T-helper 2 cell treated with Interferon-gamma antibody and Interleukin-4, amounts not matched to agents 100 ng/mL and 5 ng/mL, for 36 hours (primary cell): ENCODE measurements around the gene MDGA2. TPM values are rescaled to one million over a fixed set of nuclear protein-coding genes. Genes with fewer than 3 reads are reported as not detected.

Experiments used
- intact Hi-C: fragments of 100-400 bp; cut with micrococcal nuclease; formaldehyde crosslinking; loops from one replicate; pipeline ENCODE4 v1.15.1; 2023
- total RNA-seq: library from RNA; stranded (reverse); gene quantifications from 2 replicates; pipeline ENCODE4 v1.2.3, GENCODE V29; 2022

The MDGA2 gene
- total RNA-seq, 1 donor from 2014 or later: not detected

- intact Hi-C loops: no loop called here
Measured at GRCh38 chr14:47490766-47491165, 184.6 kb downstream of the MDGA2 start.

- intact Hi-C loops: no loop called here
Measured at GRCh38 chr14:47490353-47490752, 185.1 kb downstream of the MDGA2 start.

- intact Hi-C loops: no loop called here
Measured at GRCh38 chr14:47485421-47485820, 190.0 kb downstream of the MDGA2 start.

GRCh38 chr14:47483449-47483848, 192.0 kb downstream of the MDGA2 start:
- intact Hi-C loops: no loop called here

- intact Hi-C loops: no loop called here
Measured at GRCh38 chr14:47471075-47471474, 204.3 kb downstream of the MDGA2 start.

GRCh38 chr14:47466916-47467315, 208.5 kb downstream of the MDGA2 start:
- intact Hi-C loops: no loop called here

GRCh38 chr14:47454025-47454424, 221.4 kb downstream of the MDGA2 start:
- intact Hi-C loops: no loop called here

- intact Hi-C loops: no loop called here
Measured at GRCh38 chr14:47447076-47447475, 228.3 kb downstream of the MDGA2 start.

- intact Hi-C loops: no loop called here
Measured at GRCh38 chr14:47442211-47442610, 233.2 kb downstream of the MDGA2 start.

- intact Hi-C loops: no loop called here
Measured at GRCh38 chr14:47439953-47440352, 235.5 kb downstream of the MDGA2 start.

GRCh38 chr14:47438650-47439140, 236.7 kb downstream of the MDGA2 start:
- intact Hi-C loops: no loop called here

GRCh38 chr14:47435331-47435965, 240.0 kb downstream of the MDGA2 start:
- intact Hi-C loops: no loop called here

- intact Hi-C loops: no loop called here
Measured at GRCh38 chr14:47427629-47428028, 247.8 kb downstream of the MDGA2 start.

GRCh38 chr14:47425302-47425701, 250.1 kb downstream of the MDGA2 start:
- intact Hi-C loops: no loop called here

- intact Hi-C loops: no loop called here
Measured at GRCh38 chr14:47422191-47422590, 253.2 kb downstream of the MDGA2 start.

GRCh38 chr14:47411523-47411922, 263.9 kb downstream of the MDGA2 start:
- intact Hi-C loops: no loop called here

- intact Hi-C loops: no loop called here
Measured at GRCh38 chr14:47392326-47392725, 283.1 kb downstream of the MDGA2 start.

GRCh38 chr14:47390831-47391504, 284.4 kb downstream of the MDGA2 start:
- intact Hi-C loops: no loop called here

GRCh38 chr14:47389535-47389934, 285.9 kb downstream of the MDGA2 start:
- intact Hi-C loops: no loop called here

GRCh38 chr14:47366006-47366405, 309.4 kb downstream of the MDGA2 start:
- intact Hi-C loops: no loop called here

GRCh38 chr14:47365233-47365632, 310.2 kb downstream of the MDGA2 start:
- intact Hi-C loops: no loop called here

- intact Hi-C loops: no loop called here
Measured at GRCh38 chr14:47353186-47353585, 322.2 kb downstream of the MDGA2 start.

GRCh38 chr14:47346849-47347248, 328.6 kb downstream of the MDGA2 start:
- intact Hi-C loops: no loop called here
